ENCODE results near the gene MEGF10.

GRCh38 chr5:127419683-127420257 lies 129.2 kb downstream of the MEGF10 start:
- TF ChIP-seq POLR2AphosphoS5 (IDR thresholded peaks at IDR 0.05; ENCODE audit: borderline replicate concordance, low read depth, low read length) (no peak), EZH2 (IDR thresholded peaks at IDR 0.05) (no peak), FOXP2 (optimal IDR thresholded peaks at IDR 0.05; ENCODE audit: control extremely low read depth, extremely low read length, insufficient read depth) (no peak)

All from SK-N-MC (cell line).